Kidney glomerular epithelial cell (primary cell): ENCODE measurements around the gene IFT88.
"Not testable (repeated sequence)": the region's sequence is repeated elsewhere in the genome, so short reads cannot be mapped to it uniquely, and the experiment has no call there.

Experiments used
- DNase-seq: peaks from one replicate; lab custom pipeline; 2025; lab: John Stamatoyannopoulos, UW

IFT88 gene

GRCh38 chr13:20636079-20636478, 69.1 kb downstream of the IFT88 start:
- DNase-seq, result no peak

- no peak for DNase-seq
These were observed 70.9 kb downstream of the IFT88 start for GRCh38 chr13:20637811-20638210.

GRCh38 chr13:20647758-20648157, 80.8 kb downstream of the IFT88 start:
- DNase-seq, result no peak

DNA sequence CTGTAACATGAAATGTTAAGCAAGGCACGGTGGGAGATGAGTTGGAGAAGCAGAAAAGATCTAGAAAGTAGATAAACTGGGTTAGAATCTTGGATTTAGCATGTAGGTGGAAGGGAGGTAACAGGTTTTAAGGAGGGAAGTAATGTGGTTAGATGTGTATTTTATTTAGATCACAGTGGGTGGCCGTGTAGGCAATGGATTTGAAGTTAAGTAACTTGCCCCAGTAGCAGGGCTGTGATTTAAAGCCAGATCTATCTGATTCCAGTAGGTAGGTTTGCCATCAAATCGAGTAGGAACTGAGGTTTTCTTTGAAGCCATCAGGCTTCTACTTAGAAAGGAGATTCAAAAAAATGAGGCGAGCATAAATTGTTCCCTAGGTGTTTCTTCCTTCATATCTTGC, 86.0 kb downstream of the IFT88 start:
- DNase-seq, result no peak

GRCh38 chr13:20654156-20654555, 87.2 kb downstream of the IFT88 start:
- DNase-seq, result no peak

DNA sequence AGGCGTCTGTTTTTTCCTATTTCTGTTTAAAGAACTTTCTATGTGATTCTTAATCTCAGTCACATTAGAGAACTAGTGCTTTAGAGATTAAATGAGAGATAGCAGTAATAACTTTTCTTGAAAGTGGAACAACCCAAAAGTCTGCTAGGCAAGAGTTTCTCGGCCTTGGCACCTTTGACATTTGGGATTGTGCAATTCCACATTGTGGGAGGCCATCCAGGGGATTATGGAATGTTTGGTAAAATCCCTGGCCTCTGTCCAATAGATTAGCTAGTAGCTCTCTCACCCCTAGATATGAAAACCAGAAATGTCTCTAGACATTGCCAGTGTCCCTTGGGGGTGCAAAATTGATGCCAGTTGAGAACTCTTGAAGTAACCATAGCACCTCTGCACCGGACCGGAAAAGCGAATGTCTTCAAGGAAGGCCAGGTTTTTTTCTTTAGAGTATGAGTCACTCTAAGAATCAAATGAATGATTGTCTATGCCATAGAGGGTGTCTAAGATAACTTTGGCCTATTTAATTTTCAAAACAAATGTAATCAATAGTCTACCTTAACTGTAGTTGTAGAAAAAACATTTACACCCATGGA, 91.6 kb downstream of the IFT88 start:
- DNase-seq, result no peak

DNA sequence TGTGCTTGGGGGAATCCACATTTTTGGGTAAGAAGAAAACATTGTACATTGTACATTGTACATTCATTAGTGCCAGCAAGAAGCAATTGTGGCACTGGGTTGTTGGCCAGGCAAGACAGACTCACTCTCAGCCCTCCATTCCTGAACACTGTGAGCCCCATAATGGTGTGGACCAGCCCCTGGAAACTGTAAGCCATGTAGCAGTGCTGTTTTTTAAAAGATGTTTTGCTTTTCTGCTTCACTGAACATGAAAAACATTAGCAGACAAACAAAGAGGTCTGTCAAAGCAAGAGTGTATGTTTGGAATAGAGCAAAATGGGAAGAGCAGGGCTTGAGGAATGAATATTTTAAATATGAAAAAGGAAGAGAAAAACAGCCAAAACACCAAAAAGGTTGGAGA, 97.4 kb downstream of the IFT88 start:
- DNase-seq, result no peak

DNA sequence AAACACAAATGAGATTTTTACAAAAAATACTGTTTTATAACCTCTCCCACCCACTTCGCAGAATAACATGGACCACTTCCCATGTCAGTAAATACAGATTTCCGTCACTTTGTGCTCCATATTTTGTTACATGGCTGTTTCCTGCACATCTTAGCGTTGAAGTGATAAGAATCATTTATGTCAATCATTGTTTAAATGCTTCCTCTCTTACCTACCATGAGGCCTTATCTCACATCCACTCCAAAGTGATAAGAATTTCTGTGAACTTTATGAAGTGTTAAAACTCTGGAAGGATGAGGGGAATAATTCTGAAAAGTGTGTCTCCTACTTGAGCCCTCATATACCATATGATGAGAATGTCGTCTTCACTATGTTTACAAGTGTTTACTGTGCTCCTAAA, 100.0 kb downstream of the IFT88 start:
- no peak for DNase-seq

DNA sequence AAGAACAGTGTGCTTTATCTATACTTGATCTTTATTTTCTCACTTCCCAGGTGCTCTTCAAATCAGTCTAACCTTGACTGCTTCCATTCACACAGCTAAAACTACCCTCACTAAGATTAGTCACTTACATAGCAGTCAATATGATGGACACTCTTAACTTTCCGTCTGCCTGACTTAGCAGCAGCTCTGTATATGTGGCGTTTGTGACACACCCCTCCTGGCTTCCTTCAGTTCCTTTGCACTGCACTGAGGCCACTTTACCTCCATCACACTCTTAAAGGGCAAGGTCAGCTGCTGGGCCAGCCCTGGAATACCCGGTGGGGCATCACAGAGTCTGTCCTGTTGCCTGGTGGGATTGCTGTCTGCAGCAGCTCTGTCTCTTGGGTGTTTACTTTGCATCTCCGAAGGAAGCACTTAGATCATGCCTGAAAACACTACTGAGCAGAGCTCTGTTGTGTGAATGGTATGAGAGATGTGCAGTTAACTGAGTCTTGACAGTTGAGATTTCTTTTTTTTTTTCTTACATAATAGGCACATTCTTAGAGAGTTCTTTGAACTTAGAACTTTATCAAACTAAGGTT, 101.0 kb downstream of the IFT88 start:
- DNase-seq, result no peak

DNA sequence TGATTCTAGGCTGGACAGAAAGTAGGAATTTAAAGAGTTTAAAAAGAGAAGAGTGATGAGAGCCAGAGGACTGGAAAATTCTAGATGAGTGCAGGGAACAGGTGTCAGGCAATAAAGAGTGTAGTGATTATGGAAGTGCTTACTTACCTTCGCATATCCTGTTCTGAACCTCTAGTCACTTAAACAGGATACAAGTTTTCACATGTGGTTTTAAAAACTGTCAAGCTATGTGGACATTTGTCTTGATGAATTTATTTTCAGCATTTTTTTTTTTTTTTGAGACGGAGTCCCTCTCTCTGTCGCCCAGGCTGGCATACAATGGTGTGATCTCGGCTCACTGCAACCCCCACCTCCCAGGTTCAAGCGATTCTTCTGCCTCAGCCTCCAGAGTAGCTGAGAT, 102.2 kb downstream of the IFT88 start:
- DNase-seq, result no peak

DNA sequence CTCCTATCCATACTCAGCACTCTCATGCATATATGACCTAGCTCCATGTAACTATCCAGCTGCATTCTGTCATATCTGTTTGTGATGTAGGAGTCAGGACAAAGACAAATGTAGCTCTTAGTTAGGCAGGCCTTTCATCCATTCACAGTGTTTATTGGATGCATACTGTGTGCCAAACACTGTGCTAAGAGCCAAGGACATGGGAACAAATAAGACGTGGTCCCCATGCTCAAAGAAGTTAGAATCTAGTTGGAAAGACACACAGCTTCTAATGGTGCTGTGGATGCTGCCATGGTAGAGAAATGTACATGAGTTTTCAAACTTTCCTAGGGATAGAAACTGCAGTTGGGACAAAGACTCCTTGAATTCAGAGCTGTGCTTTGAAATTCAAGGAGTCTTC, 104.8 kb downstream of the IFT88 start:
- no peak for DNase-seq

GRCh38 chr13:20672772-20673171, 105.8 kb downstream of the IFT88 start:
- DNase-seq, result no peak

- no peak for DNase-seq
These were observed 106.8 kb downstream of the IFT88 start for GRCh38 chr13:20673715-20674114.

- DNase-seq, result no peak
These were observed 109.3 kb downstream of the IFT88 start for GRCh38 chr13:20676213-20676612.

GRCh38 chr13:20678606-20679005, 111.6 kb downstream of the IFT88 start:
- not testable (repeated sequence) for DNase-seq

DNA sequence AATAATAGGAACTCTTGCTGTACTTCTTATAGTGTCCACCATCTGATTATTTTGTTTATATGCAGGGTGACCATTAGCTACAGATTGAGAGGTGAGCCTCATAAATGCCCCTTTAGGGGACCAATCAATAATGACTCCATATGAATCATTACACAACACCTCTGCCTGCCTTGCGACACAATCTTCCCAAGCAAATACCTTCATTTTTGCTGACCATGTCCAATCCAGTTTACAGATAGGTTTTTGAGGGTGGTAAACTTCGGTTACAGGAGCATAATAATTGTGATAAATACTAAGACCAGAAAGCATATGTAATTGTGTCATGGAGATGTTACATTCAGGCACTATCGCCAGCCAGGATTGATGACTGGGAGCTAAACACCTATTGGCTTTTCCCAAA, 112.9 kb downstream of the IFT88 start:
- DNase-seq, result no peak

DNA sequence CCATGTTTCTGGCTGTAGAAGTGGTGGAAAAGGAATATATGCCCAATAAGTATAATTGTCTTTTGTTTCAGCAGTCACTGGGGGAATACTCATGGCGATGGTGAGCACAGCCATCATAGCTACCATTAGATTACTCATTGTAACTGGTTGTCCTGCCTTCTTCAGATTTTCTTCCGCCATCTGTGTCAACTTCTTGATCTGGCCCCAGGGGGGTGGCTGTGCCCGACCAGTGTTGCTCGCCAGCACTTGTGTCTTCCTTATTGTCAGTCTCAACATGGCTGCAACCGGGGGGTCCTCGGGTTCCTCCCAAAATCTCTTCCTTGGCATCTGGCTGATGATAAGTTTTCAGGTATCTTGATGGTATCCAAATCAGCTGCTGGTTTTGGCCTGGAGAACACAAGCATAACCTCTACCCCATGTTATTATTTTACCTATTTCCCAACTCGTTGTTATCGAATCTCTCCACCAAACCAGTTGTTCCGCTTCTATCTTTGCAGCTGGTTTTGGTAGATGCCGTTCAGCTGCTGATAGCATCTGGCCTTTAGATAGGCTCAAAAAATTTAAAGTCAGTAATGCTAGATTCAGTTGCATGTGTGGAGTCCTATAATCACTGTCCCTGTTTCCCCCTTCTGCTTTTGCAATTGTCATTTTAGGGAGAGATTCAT, 113.6 kb downstream of the IFT88 start:
- no peak for DNase-seq

- not testable (repeated sequence) for DNase-seq
These were observed 114.5 kb downstream of the IFT88 start for GRCh38 chr13:20681481-20681880.

DNA sequence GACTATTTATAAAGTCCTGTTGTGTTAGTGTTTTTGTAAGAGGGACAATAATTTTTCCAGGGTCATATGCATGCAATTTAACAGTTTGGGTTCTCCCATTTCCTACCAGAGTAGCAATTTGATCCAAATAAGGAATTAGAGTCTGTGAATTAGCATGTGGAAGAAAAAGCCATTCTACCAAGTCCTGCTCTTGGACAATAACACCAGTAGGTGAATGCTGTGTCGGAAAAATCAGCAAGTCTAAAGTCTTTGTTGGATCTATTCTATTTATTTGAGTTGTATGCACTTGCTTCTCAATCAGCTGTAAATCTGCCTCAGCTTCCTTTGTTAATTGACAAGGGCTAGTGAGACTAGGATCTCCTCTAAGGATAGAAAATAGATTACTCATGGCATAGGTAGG, 115.1 kb downstream of the IFT88 start:
- no peak for DNase-seq

DNA sequence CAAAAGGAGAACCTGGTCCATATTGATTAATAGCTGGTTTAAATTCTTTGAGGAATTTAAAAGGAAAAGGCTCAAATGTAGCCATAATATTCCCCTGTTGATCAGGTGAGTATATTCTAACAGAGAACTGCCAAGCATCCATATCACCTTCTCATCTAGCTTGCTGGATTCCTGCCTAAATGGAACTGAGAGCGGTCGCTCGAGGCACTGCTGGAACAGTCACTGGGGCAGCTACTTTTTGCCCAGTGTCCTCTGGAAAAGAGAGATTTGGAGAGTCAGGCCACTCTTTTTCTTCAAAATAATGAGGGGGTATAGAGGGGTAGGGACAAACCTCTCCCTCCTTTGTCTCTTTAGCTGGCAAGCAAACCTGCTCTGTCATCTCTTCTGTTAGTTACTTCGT, 117.1 kb downstream of the IFT88 start:
- no peak for DNase-seq

- DNase-seq, result no peak
These were observed 117.6 kb downstream of the IFT88 start for GRCh38 chr13:20684546-20684945.

GRCh38 chr13:20685092-20685491, 118.1 kb downstream of the IFT88 start:
- DNase-seq, result no peak

DNA sequence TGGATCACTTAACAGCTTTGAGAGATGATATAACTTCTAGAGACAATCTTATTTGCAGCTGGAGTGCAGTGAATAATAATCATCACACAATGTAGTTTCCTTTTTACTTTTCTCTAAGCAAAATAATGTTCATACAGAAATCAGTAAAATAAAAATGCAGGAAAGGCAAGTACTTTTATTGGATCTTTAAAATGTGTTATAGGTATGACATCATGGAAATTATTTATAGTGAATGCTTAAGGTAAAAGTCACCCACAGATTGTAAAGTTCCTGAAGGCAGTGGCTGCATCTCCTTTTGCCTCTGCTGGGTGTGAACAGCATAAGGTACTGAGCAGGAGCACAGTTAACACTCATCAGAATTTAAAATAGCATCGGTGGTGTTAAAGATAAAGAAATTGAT, 119.2 kb downstream of the IFT88 start:
- no peak for DNase-seq
